Endothelial cell (in vitro differentiated cells): ENCODE measurements around the gene ADAM12. TPM values are rescaled to one million over a fixed set of nuclear protein-coding genes. Genes with fewer than 3 reads are reported as not detected.

Experiments used
- DNase-seq: peaks from one replicate; pipeline ENCODE4 v3.0.0; 2021; ENCODE audit warnings: low spot score
- H3K27ac Mint-ChIP-seq: one replicate; pipeline ENCODE4 v1.8.0; 2021; ENCODE audit warnings: mixed read lengths, inconsistent platforms; ENCODE audit not compliant: unreplicated experiment
- H3K27me3 Mint-ChIP-seq: one replicate; pipeline ENCODE4 v1.8.0; 2021; ENCODE audit warnings: mild to moderate bottlenecking, moderate library complexity, mixed read lengths, inconsistent platforms; ENCODE audit not compliant: unreplicated experiment
- H3K36me3 Mint-ChIP-seq: one replicate; pipeline ENCODE4 v1.8.0; 2021; ENCODE audit warnings: mild to moderate bottlenecking, low read depth, mixed read lengths, inconsistent platforms; ENCODE audit not compliant: unreplicated experiment
- H3K4me1 Mint-ChIP-seq: one replicate; pipeline ENCODE4 v1.8.0; 2021; ENCODE audit warnings: mild to moderate bottlenecking, mixed read lengths, inconsistent platforms; ENCODE audit not compliant: unreplicated experiment
- H3K4me3 Mint-ChIP-seq: one replicate; pipeline ENCODE4 v1.8.0; 2021; ENCODE audit warnings: mild to moderate bottlenecking, mixed read lengths, inconsistent platforms; ENCODE audit not compliant: unreplicated experiment
- H3K9me3 Mint-ChIP-seq: one replicate; pipeline ENCODE4 v1.8.0; 2021; ENCODE audit warnings: mixed read lengths, inconsistent platforms; ENCODE audit not compliant: unreplicated experiment
- CTCF ChIP-seq: fragments of 200-600 bp; sonication (generic); IDR thresholded peaks from one replicate; pipeline ENCODE4 v1.5.0; 2021; ENCODE audit warnings: antibody characterized with exemption; ENCODE audit not compliant: unreplicated experiment
- total RNA-seq: library from RNA; stranded (reverse); fragmentation: NEBNext Ultra II Directional; extraction: Animal tissue kit (Norgen Biotek cat#: 25700); gene quantifications from one replicate; pipeline ENCODE4 v1.2.1, GENCODE V29; 2021; ENCODE audit not compliant: unreplicated experiment

Gene ADAM12
- total RNA-seq, 1 donor from 2014 or later, result 9.0 TPM

- Mint-ChIP-seq H3K4me1 (no peaks in the 10 kb centered on the region), H3K4me3 (no peak overlapping the region), H3K27ac (no peak overlapping the region), H3K36me3 (no peaks in the 10 kb centered on the region), H3K9me3 (no peaks in the 10 kb centered on the region), H3K27me3 (peaks cover 1% of the 10 kb centered on the region)
- no peak for DNase-seq
- TF ChIP-seq CTCF, result no peak
Measured at GRCh38 chr10:126369125-126369710, 19.1 kb downstream of the ADAM12 start.

- H3K4me1 Mint-ChIP-seq, result no peaks in the 10 kb centered on the region
- TF ChIP-seq CTCF, result no peak
- no peak overlapping the region for H3K27ac Mint-ChIP-seq
- peaks cover 2% of the 10 kb centered on the region for H3K27me3 Mint-ChIP-seq
- no peak overlapping the region for H3K4me3 Mint-ChIP-seq
- no peak for DNase-seq
- H3K36me3 Mint-ChIP-seq, result peaks cover 22% of the 10 kb centered on the region
- H3K9me3 Mint-ChIP-seq, result peaks cover 12% of the 10 kb centered on the region
Measured at GRCh38 chr10:126357169-126357568, 31.1 kb downstream of the ADAM12 start.

- Mint-ChIP-seq H3K27me3 (peaks cover 2% of the 10 kb centered on the region), H3K36me3 (peaks cover 9% of the 10 kb centered on the region), H3K9me3 (no peaks in the 10 kb centered on the region), H3K4me1 (no peaks in the 10 kb centered on the region), H3K4me3 (no peak overlapping the region), H3K27ac (no peak overlapping the region)
- no peak for TF ChIP-seq CTCF
- DNase-seq, result no peak
Measured at GRCh38 chr10:126353666-126354065, 34.6 kb downstream of the ADAM12 start.

- H3K4me3 Mint-ChIP-seq, result no peak overlapping the region
- peaks cover 9% of the 10 kb centered on the region for H3K36me3 Mint-ChIP-seq
- no peaks in the 10 kb centered on the region for H3K4me1 Mint-ChIP-seq
- no peak overlapping the region for H3K27ac Mint-ChIP-seq
- no peak for TF ChIP-seq CTCF
- H3K9me3 Mint-ChIP-seq, result no peaks in the 10 kb centered on the region
- no peak for DNase-seq
- H3K27me3 Mint-ChIP-seq, result peaks cover 2% of the 10 kb centered on the region
Measured at GRCh38 chr10:126352453-126352852, 35.8 kb downstream of the ADAM12 start.

GRCh38 chr10:126351021-126351420 is 37.3 kb downstream of the ADAM12 start:
- DNase-seq, result no peak
- Mint-ChIP-seq H3K27ac (no peak overlapping the region), H3K27me3 (peaks cover 2% of the 10 kb centered on the region), H3K9me3 (no peaks in the 10 kb centered on the region), H3K36me3 (no peaks in the 10 kb centered on the region), H3K4me1 (no peaks in the 10 kb centered on the region), H3K4me3 (no peak overlapping the region)
- TF ChIP-seq CTCF, result no peak
